WI38 (cell line): Measurements from ENCODE around the gene CSPG5.

Experiments used
- H3K4me3 ChIP-seq: 2 replicates; pipeline ENCODE4 v1.5.1; 2011; ENCODE audit warnings: low read depth, mild to moderate bottlenecking, control low read depth, low read length
- TF ChIP-seq, protein P1 (sequence below): IDR thresholded peaks from 2 replicates; pipeline ENCODE4 v1.5.1; 2012; ENCODE audit warnings: low read depth, mild to moderate bottlenecking, control low read depth, low read length

CSPG5 gene

DNA sequence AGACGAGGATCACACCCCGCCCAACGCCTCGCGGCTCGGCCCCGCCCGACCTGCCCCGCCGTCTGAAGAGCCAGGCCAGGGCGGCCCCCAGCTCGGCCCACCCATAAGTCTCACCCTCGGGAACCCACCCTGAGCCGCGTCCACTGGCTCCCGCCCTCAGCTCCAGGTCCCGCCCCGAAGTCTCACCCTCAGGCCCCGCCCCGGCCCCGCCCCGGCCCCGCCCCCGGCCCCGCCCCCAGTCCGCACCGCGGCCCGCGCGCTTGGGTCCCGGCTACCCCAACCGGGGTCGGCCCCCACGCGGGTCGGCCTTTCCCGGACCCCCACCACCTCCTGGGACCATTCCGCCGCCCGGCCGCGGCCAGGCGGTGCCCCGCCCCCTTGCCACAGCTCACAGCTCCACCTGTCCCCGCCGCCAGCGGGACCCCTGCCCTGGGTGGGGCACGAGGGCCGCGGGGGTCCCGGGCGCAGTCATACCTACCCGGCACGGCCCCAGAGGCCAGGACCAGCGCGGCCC lies 489 bp downstream of the CSPG5 start:
- TF ChIP-seq, protein P1, sequence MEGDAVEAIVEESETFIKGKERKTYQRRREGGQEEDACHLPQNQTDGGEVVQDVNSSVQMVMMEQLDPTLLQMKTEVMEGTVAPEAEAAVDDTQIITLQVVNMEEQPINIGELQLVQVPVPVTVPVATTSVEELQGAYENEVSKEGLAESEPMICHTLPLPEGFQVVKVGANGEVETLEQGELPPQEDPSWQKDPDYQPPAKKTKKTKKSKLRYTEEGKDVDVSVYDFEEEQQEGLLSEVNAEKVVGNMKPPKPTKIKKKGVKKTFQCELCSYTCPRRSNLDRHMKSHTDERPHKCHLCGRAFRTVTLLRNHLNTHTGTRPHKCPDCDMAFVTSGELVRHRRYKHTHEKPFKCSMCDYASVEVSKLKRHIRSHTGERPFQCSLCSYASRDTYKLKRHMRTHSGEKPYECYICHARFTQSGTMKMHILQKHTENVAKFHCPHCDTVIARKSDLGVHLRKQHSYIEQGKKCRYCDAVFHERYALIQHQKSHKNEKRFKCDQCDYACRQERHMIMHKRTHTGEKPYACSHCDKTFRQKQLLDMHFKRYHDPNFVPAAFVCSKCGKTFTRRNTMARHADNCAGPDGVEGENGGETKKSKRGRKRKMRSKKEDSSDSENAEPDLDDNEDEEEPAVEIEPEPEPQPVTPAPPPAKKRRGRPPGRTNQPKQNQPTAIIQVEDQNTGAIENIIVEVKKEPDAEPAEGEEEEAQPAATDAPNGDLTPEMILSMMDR: no peak
- H3K4me3 ChIP-seq: peak overlapping the region; percentile 61

DNA sequence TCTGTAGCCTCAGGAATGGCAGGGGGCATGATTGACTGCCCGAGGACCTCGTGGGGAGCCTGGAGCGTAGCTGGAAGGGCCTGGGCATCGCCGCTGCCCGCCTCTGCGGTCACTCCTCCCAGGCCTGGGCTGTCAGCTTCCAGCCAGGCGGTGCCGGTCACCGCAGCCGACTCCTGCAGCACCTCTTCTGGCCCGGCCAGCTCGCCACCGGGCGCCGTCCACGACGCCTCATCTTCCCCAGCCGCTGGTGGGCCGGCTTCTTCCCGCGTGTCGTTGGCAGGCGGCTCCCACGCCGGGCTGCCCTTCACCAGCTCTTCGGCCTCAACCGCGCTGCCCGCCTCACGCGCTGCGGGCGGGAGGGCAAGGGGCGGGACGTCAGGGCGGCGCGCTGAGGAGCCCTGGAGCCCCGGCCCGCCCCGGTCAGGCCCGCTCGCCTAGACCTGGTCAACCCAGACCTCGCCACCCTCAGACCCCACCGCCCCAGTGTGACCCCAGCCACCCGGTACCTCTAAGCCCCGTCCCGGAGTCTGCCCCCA lies 1.0 kb downstream of the CSPG5 start:
- H3K4me3 ChIP-seq: peak overlapping the region; percentile 61
- TF ChIP-seq, protein P1: no peak

DNA sequence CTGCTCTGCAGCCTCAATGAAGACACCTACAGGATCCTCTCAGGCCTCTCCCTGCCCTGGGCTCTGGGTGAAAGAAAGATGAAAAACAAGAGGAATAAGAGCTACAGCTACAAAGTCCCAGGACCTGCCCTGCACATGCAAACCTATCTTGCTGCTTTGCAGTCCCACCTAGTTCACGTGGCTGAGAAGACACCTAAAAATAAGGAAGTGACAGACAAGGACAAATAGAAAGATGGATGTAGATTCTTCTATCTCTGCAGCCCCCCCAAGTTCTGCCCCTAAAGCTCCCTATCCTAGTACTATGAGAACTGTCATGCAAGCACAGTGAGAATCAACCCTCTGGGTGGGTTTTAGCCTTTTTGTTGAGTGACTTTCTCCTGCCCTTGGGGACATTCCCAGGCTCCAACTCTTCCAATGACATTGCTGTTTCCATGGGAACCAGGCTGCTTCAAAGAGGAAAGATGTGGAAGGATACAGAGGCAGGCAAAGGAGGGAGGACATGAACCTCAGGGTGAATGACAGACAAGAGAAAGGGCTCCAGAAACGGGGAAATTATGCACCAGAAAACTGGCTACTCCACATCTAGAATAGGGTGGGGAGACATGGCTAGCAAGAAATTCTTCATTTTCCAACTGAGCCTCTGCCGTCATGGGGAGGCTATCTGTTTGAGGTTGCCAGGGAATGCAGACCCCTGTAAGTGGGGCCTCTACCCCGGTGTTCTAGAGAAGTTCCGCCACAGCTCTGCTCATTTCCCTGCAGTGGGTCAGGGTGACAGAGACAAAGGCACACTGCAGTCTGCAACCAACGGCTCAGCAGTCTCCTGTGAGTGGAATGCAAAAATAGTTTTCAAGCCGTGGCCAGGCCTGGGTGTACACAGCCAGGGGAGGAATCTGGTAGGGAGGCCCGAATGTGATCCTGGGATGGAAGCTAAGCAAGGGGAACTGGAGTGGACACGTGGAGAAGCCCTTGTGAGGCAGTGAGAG lies 5.2 kb downstream of the CSPG5 start:
- TF ChIP-seq, protein P1: no peak
- no peak overlapping the region for H3K4me3 ChIP-seq

DNA sequence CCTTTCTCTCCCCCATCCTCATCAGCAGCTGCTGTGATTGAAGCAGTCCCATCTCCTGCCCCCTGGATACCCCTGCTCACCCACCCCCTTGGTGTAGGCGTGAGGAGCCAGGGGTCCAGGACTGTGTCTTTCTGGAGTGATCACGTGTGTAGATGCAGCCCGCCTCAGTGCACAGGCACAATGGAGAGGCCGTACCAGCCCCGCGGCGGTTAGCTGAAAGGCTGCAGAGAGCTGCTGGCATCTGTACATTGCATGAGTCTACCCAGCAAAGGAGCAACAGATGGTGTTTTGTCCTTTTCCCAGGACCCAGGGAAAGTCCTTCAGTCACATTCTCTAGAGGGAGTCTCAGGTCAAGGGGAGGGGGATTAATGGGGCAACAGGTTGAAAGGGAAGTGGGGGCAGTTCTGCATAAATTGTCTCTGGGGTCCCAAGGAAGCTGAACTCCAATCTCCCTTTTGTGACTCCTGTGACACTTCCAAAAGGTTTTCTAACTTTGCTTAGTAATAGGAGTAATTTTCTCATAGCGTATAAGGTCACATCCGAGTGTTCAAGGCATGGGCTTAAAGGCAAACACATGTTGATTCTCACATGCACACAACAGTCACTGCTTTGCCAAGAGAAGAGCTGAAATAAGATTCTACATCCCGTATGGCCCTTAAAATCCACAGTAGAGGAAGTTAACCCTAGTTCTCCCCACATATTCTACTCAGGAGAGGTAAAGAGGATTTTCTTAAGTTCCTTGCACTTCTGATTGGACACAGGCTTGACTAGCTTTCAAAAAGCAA lies 7.1 kb downstream of the CSPG5 start:
- TF ChIP-seq, protein P1: no peak
- no peak overlapping the region for H3K4me3 ChIP-seq

DNA sequence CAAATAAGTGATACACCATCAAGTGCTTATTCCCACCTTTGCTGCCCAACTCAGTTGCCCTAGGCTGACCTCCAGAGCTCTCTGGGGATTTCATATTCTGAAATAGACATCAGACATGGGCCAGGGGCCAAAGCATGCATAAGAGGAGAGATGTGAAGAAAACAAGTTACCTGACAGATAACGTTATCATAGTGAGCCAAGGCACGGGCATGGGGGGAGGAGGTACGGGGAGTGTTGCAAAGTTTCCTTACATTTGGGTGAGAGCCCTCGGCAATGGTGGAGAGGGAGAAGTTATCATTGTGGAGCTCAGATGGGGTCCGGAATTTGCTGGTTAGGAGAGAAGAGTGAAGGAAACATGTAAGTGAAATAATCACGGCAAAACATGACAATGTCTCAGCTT lies 9.8 kb downstream of the CSPG5 start:
- H3K4me3 ChIP-seq: no peak overlapping the region
- TF ChIP-seq, protein P1: no peak

DNA sequence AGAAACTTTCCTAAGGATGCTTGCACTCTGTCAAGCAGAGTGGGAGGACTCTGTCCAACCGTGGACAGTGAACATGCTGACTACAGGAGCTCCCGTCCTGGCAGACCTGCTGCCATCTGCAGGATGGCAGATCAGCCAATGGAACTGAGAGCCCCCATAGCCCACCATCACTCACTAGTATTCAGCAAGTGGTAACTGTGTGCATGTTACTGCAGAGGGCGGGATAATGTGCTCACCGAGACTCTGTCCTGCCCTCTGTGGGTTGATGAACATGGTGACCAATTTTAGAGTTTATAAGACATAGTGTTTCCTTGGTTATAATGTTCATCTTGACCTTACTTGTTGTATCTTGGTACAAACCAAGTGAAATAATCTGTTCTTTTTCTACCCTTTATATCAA lies 11.5 kb downstream of the CSPG5 start:
- no peak overlapping the region for H3K4me3 ChIP-seq
- TF ChIP-seq, protein P1: no peak
